Gastrocnemius medialis (tissue), 4 donors: ENCODE measurements around the gene RARS1.

ENCODE experiments used
- POLR2A ChIP-seq, 2 donors: fragments of 450-650 bp; IDR thresholded peaks; one replicate each; pipeline ENCODE4 v1.6.1; 2017; ENCODE audit warnings: antibody characterized with exemption in 2 of 2, mild to moderate bottlenecking in 2 of 2, moderate library complexity in 2 of 2
- TF ChIP-seq, protein P1 (sequence below), 5 experiments: fragments of 450-650 bp in 3 of 5; fragments of 200-600 bp in 2 of 5; sonication (generic) in 2 of 5; IDR thresholded peaks in 4 of 5; conservative IDR thresholded peaks in 1 of 5; 1 replicate in 4 of 5; 2 replicates in 1 of 5; pipeline ENCODE4 v1.5.1; 2016 to 2019; ENCODE audit warnings: antibody characterized with exemption in 5 of 5, mild to moderate bottlenecking in 3 of 5, moderate library complexity in 3 of 5

DNA sequence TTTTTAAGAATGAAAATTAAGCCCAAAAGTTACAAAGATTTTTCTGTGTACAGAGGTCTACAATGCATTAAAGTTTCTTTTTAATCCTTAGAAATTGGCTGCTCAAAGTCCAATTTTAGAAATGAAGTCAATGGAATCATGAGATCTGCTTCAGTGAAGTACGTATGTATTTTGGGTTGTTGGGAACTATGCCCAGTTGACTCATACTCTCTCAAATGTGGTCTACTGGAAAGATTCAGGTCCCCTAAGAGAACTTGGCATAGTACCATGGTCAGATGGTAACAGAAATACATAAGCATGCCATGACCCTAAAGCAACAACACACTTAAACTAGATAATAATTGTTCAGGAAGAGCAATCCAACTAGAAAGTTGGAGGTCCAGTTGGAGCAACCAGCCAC, 65.9 kb downstream of the RARS1 start:
- TF ChIP-seq, protein P1, sequence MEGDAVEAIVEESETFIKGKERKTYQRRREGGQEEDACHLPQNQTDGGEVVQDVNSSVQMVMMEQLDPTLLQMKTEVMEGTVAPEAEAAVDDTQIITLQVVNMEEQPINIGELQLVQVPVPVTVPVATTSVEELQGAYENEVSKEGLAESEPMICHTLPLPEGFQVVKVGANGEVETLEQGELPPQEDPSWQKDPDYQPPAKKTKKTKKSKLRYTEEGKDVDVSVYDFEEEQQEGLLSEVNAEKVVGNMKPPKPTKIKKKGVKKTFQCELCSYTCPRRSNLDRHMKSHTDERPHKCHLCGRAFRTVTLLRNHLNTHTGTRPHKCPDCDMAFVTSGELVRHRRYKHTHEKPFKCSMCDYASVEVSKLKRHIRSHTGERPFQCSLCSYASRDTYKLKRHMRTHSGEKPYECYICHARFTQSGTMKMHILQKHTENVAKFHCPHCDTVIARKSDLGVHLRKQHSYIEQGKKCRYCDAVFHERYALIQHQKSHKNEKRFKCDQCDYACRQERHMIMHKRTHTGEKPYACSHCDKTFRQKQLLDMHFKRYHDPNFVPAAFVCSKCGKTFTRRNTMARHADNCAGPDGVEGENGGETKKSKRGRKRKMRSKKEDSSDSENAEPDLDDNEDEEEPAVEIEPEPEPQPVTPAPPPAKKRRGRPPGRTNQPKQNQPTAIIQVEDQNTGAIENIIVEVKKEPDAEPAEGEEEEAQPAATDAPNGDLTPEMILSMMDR (IDR thresholded peaks at IDR 0.05 in 4 of 5, conservative IDR thresholded peaks at IDR 0.05 in 1 of 5): no peak
- no peak for TF ChIP-seq POLR2A (IDR thresholded peaks at IDR 0.05)
